ENCODE measurements around the gene GNAO1. TPM values are rescaled to one million over a fixed set of nuclear protein-coding genes. Genes with fewer than 3 reads are reported as not detected.

GNAO1 gene
- total and polyA plus RNA-seq, 2 of the 13 experiments (the other 11 are each of a cell fraction or from before 2014, with no cell fraction given): not detected

- TF ChIP-seq NONO (IDR thresholded peaks at IDR 0.05): no peak
- TF ChIP-seq NONO (CRISPR knock-in tag; conservative IDR thresholded peaks at IDR 0.05): no peak
- TF ChIP-seq RARA (CRISPR knock-in tag; IDR thresholded peaks at IDR 0.05): peak; percentile 96
- no peak for TF ChIP-seq DR1 (CRISPR knock-in tag; IDR thresholded peaks at IDR 0.05)
- TF ChIP-seq DPF2 (CRISPR knock-in tag; IDR thresholded peaks at IDR 0.05; ENCODE audit: borderline replicate concordance, low read depth): peak; percentile 78
- peak; percentile 30; the same call in 1 of the 2 replicates for TF ChIP-seq ZNF317 (CRISPR knock-in tag; IDR thresholded peaks at IDR 0.05)
- no peak for TF ChIP-seq ZNF24 (IDR thresholded peaks at IDR 0.05)
- TF ChIP-seq ARNTL (CRISPR knock-in tag; IDR thresholded peaks at IDR 0.05): no peak
- no peak for TF ChIP-seq IRX3 (CRISPR knock-in tag; IDR thresholded peaks at IDR 0.05; ENCODE audit: borderline replicate concordance, low read depth)
- TF ChIP-seq MAX (IDR thresholded peaks at IDR 0.05): no peak
- peak in 1 of 2 experiments; percentile 51; a peak in 2 of 4 replicates for TF ChIP-seq EP300 (IDR thresholded peaks at IDR 0.05; ENCODE audit: low read depth in 2 of 2, low read length in 2 of 2)
- no peak for TF ChIP-seq EP300 (CRISPR knock-in tag; IDR thresholded peaks at IDR 0.05; ENCODE audit: borderline replicate concordance)
- TF ChIP-seq HMG20A (CRISPR knock-in tag; IDR thresholded peaks at IDR 0.05; ENCODE audit: borderline replicate concordance): peak; percentile 31; the same call in 1 of the 2 replicates
- no peak for TF ChIP-seq IKZF1 (IDR thresholded peaks at IDR 0.05)
- peak; percentile 51; the same call in 1 of the 2 replicates for TF ChIP-seq HDAC1 (CRISPR knock-in tag; IDR thresholded peaks at IDR 0.05)
- peak; percentile 21; the same call in 1 of the 2 replicates for TF ChIP-seq NR2F2 (IDR thresholded peaks at IDR 0.05; ENCODE audit: borderline replicate concordance, low read depth)
- TF ChIP-seq MATR3 (CRISPR knock-in tag; IDR thresholded peaks at IDR 0.05): no peak
- TF ChIP-seq FOXK1 (CRISPR knock-in tag; IDR thresholded peaks at IDR 0.05; ENCODE audit: borderline replicate concordance, low read depth): peak; percentile 34; the same call in 1 of the 2 replicates
- no peak for TF ChIP-seq ZNF235 (CRISPR knock-in tag; IDR thresholded peaks at IDR 0.05; ENCODE audit: borderline replicate concordance)
- no peak for TF ChIP-seq RBFOX2 (IDR thresholded peaks at IDR 0.05; ENCODE audit: low read depth, low read length)
- peak; percentile 85 for TF ChIP-seq HNF4G (IDR thresholded peaks at IDR 0.05; ENCODE audit: borderline replicate concordance, low read depth, low read length)
- peak; percentile 75; the same call in 1 of the 2 replicates for TF ChIP-seq HNF4G (CRISPR knock-in tag; IDR thresholded peaks at IDR 0.05; ENCODE audit: borderline replicate concordance, low read depth)
- TF ChIP-seq ZBTB25 (CRISPR knock-in tag; IDR thresholded peaks at IDR 0.05): no peak
- TF ChIP-seq TBX2 (CRISPR knock-in tag; IDR thresholded peaks at IDR 0.05; ENCODE audit: borderline replicate concordance): peak; percentile 67; the same call in 1 of the 2 replicates
- TF ChIP-seq HNRNPL (IDR thresholded peaks at IDR 0.05; ENCODE audit: low read depth, low read length): 0 out of 2 replicates have a peak, but pooled peaks have one; percentile 20
- TF ChIP-seq FOXO4 (CRISPR knock-in tag; conservative IDR thresholded peaks at IDR 0.05): no peak
- no peak for TF ChIP-seq REXO4 (CRISPR knock-in tag; IDR thresholded peaks at IDR 0.05; ENCODE audit: borderline replicate concordance)
- no peak for TF ChIP-seq ZNF263 (CRISPR knock-in tag; IDR thresholded peaks at IDR 0.05)
- TF ChIP-seq SMAD1 (CRISPR knock-in tag; IDR thresholded peaks at IDR 0.05; ENCODE audit: borderline replicate concordance, low read depth): no peak
- peak; percentile 73 for TF ChIP-seq PITX1 (CRISPR knock-in tag; IDR thresholded peaks at IDR 0.05)
Observed at GRCh38 chr16:56263711-56264608, 72.7 kb downstream of the GNAO1 start (continued).

All from HepG2 (cell line).